ENCODE data around the gene OGFOD2. TPM values are rescaled to one million over a fixed set of nuclear protein-coding genes. Genes with fewer than 3 reads are reported as not detected.

The OGFOD2 gene
- total and polyA plus RNA-seq, 2 donors (not counting 1 experiment from before 2014, with no cell fraction given) = 26.7 to 99.3 TPM

DNA sequence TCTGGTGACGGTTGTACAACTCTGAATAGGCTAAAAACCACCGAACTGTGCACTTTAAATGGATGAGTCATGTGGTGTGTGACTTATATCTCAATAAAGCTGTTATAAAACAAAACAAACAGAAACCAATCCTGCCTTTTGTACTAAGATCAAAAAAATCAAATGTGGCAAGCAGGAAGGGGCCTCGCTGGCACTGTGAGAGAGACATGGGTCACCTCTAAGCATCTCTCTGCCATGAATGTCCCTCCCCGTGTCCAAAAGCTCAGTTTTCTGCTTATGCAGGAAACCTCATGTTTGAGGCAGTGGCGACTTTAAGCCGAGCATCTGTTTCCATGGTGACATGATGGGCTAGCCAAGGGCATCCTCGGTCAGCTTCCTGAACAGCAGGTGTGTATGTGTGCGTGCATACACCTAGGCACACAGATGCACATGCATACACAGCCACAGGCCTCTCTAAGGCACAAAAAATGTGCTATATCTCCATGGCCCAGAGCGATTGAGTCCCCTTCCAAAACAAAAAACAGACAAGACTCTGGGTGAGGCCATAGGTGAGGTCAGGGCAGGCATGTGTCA is 49.9 kb downstream of the OGFOD2 start:
- H3K4me3 Mint-ChIP-seq = no peak overlapping the region
- H3K9me3 Mint-ChIP-seq (ENCODE audit: insufficient read depth) = no peaks in the 10 kb centered on the region
- Histone ChIP-seq H3K27ac (ENCODE audit: low read length in 2 of 2) (no peak overlapping the region), H3K79me2 (ENCODE audit: control insufficient read depth, insufficient read depth, low read length) (peaks cover 18% of the 10 kb centered on the region), H3K27me3 (replicated peaks in 1 of 4; ENCODE audit: control extremely low read depth in 1 of 4, control insufficient read depth in 3 of 4, insufficient read depth in 4 of 4, low read length in 3 of 4) (no peaks in the 10 kb centered on the region), H2AFZ (ENCODE audit: insufficient read depth, low read depth, low read length, poor library complexity, severe bottlenecking) (no peak overlapping the region), H3K4me2 (replicated peaks; ENCODE audit: low read depth, low read length, poor library complexity, severe bottlenecking) (no peak overlapping the region), H3K4me1 (ENCODE audit: control insufficient read depth in 2 of 2, insufficient read depth in 2 of 2, low read length in 2 of 2) (no peaks in the 10 kb centered on the region), H3K36me3 (replicated peaks in 1 of 2; ENCODE audit: control extremely low read depth in 1 of 2, control insufficient read depth in 1 of 2, extremely low read depth in 1 of 2, insufficient read depth in 2 of 2, low read length in 1 of 2) (peaks cover 0 to 10% of the 10 kb centered on the region in 2 experiments), H4K20me1 (ENCODE audit: control insufficient read depth, insufficient read depth, low read length, poor library complexity, severe bottlenecking) (no peaks in the 10 kb centered on the region), H3K4me3 (ENCODE audit: control extremely low read depth in 1 of 5, extremely low read depth in 1 of 5, insufficient read depth in 1 of 5, low read depth in 2 of 5, low read length in 4 of 5) (no peak overlapping the region), H3K9ac (ENCODE audit: low read length) (no peak overlapping the region), H3K9me3 (ENCODE audit: control extremely low read depth in 1 of 3, control insufficient read depth in 2 of 3, insufficient read depth in 1 of 3, low read length in 2 of 3) (no peaks in the 10 kb centered on the region)
- DNase-seq (no peak), ATAC-seq (ENCODE audit: low read depth) (no peak)
- ChIA-PET POLR2A (no interaction called here), CTCF (interaction anchor here (1.2 kb wide), 1 partner anchor 211 kb away, joined by 4 read pairs; no protein-coding TSS in a partner anchor)
- intact Hi-C loops (cut with micrococcal nuclease) = no loop called here
- H3K27ac Mint-ChIP-seq = no peak overlapping the region
- TF ChIP-seq EZH2 (IDR thresholded peaks at IDR 0.05; ENCODE audit: borderline replicate concordance, insufficient read depth, low read depth, low read length, poor library complexity, severe bottlenecking) = no peak
- no peak for TF ChIP-seq CTCF (IDR thresholded peaks at IDR 0.05)
- H3K4me1 Mint-ChIP-seq = no peaks in the 10 kb centered on the region
- 70% methylated on average over 6 of the region's 9 CpGs for WGBS (ENCODE audit: insufficient coverage)
- H3K27me3 Mint-ChIP-seq = no peaks in the 10 kb centered on the region

- CTCF ChIA-PET = interaction anchor here (1.2 kb wide), 1 partner anchor 210 kb away, joined by 4 read pairs; no protein-coding TSS in a partner anchor
- intact Hi-C loops (cut with micrococcal nuclease) = no loop called here
- H2AFZ ChIP-seq (ENCODE audit: insufficient read depth, low read depth, low read length, poor library complexity, severe bottlenecking) = no peak overlapping the region
- no peaks in the 10 kb centered on the region for H3K4me1 ChIP-seq (ENCODE audit: control insufficient read depth in 2 of 2, insufficient read depth in 2 of 2, low read length in 2 of 2)
- DNase-seq (no peak), ATAC-seq (ENCODE audit: low read depth) (no peak)
- H3K9ac ChIP-seq (ENCODE audit: low read length) = no peak overlapping the region
- no peaks in the 10 kb centered on the region for H3K9me3 Mint-ChIP-seq (ENCODE audit: insufficient read depth)
- H4K20me1 ChIP-seq (ENCODE audit: control insufficient read depth, insufficient read depth, low read length, poor library complexity, severe bottlenecking) = no peaks in the 10 kb centered on the region
- no peaks in the 10 kb centered on the region for H3K27me3 ChIP-seq (replicated peaks in 1 of 4; ENCODE audit: control extremely low read depth in 1 of 4, control insufficient read depth in 3 of 4, insufficient read depth in 4 of 4, low read length in 3 of 4)
- H3K4me3 ChIP-seq (ENCODE audit: control extremely low read depth in 1 of 5, extremely low read depth in 1 of 5, insufficient read depth in 1 of 5, low read depth in 2 of 5, low read length in 4 of 5) = no peak overlapping the region
- TF ChIP-seq EZH2 (IDR thresholded peaks at IDR 0.05; ENCODE audit: borderline replicate concordance, insufficient read depth, low read depth, low read length, poor library complexity, severe bottlenecking) (no peak), CTCF (IDR thresholded peaks at IDR 0.05) (no peak)
- no peaks in the 10 kb centered on the region for H3K9me3 ChIP-seq (ENCODE audit: control extremely low read depth in 1 of 3, control insufficient read depth in 2 of 3, insufficient read depth in 1 of 3, low read length in 2 of 3)
- peaks cover 18% of the 10 kb centered on the region for H3K79me2 ChIP-seq (ENCODE audit: control insufficient read depth, insufficient read depth, low read length)
- no peak overlapping the region for H3K4me2 ChIP-seq (replicated peaks; ENCODE audit: low read depth, low read length, poor library complexity, severe bottlenecking)
- WGBS (ENCODE audit: insufficient coverage) = 93% methylated on average over 9 of the region's 9 CpGs
- H3K27ac Mint-ChIP-seq = no peak overlapping the region
- H3K4me1 Mint-ChIP-seq = no peaks in the 10 kb centered on the region
- H3K27me3 Mint-ChIP-seq = no peaks in the 10 kb centered on the region
- H3K36me3 ChIP-seq (replicated peaks in 1 of 2; ENCODE audit: control extremely low read depth in 1 of 2, control insufficient read depth in 1 of 2, extremely low read depth in 1 of 2, insufficient read depth in 2 of 2, low read length in 1 of 2) = peaks cover 0 to 10% of the 10 kb centered on the region in 2 experiments
- POLR2A ChIA-PET = no interaction called here
- H3K4me3 Mint-ChIP-seq = no peak overlapping the region
- H3K27ac ChIP-seq (ENCODE audit: low read length in 2 of 2) = no peak overlapping the region
These were observed 51.2 kb downstream of the OGFOD2 start for GRCh38 chr12:123026094-123026853.
